NOMO-1 (cell line): Measurements from ENCODE around the gene CDK12.

Experiments
- DNase-seq, 2 experiments: peaks; one replicate each; lab custom pipeline; 2025; ENCODE audit not compliant: unreplicated experiment in 2 of 2; lab: John Stamatoyannopoulos, UW

The CDK12 gene

GRCh38 chr17:39579318-39580081 is 118.2 kb downstream of the CDK12 start:
- no peak for DNase-seq

GRCh38 chr17:39580082-39580468 is 118.8 kb downstream of the CDK12 start:
- no peak for DNase-seq

GRCh38 chr17:39581071-39581758 is 119.9 kb downstream of the CDK12 start:
- no peak for DNase-seq

GRCh38 chr17:39581759-39582085 is 120.4 kb downstream of the CDK12 start:
- no peak for DNase-seq

GRCh38 chr17:39582658-39583057 is 121.4 kb downstream of the CDK12 start:
- no peak for DNase-seq
